ENCODE data around the gene PRIMPOL.
"Not testable (repeated sequence)": the region's sequence is repeated elsewhere in the genome, so short reads cannot be mapped to it uniquely, and the experiment has no call there.

The PRIMPOL gene

GRCh38 chr4:184712322-184712721 lies 62.8 kb downstream of the PRIMPOL start:
- DNase-seq (ENCODE audit: low spot score): no peak

- no peak for DNase-seq (ENCODE audit: low spot score)
Measured at GRCh38 chr4:184713887-184714286, 64.3 kb downstream of the PRIMPOL start.

GRCh38 chr4:184715526-184715925 lies 66.0 kb downstream of the PRIMPOL start:
- no peak for DNase-seq (ENCODE audit: low spot score)

- no peak for DNase-seq (ENCODE audit: low spot score)
Measured at GRCh38 chr4:184719407-184719806, 69.9 kb downstream of the PRIMPOL start.

GRCh38 chr4:184721254-184721653 lies 71.7 kb downstream of the PRIMPOL start:
- no peak for DNase-seq (ENCODE audit: low spot score)

GRCh38 chr4:184722798-184723197 lies 73.3 kb downstream of the PRIMPOL start:
- DNase-seq (ENCODE audit: low spot score): no peak

GRCh38 chr4:184727430-184727829 lies 77.9 kb downstream of the PRIMPOL start:
- DNase-seq (ENCODE audit: low spot score): no peak

GRCh38 chr4:184728858-184729257 lies 79.3 kb downstream of the PRIMPOL start:
- DNase-seq (ENCODE audit: low spot score): no peak

GRCh38 chr4:184729946-184730345 lies 80.4 kb downstream of the PRIMPOL start:
- no peak for DNase-seq (ENCODE audit: low spot score)

- DNase-seq (ENCODE audit: low spot score): no peak
Measured at GRCh38 chr4:184731056-184731455, 81.5 kb downstream of the PRIMPOL start.

- DNase-seq (ENCODE audit: low spot score): no peak
Measured at GRCh38 chr4:184732126-184732525, 82.6 kb downstream of the PRIMPOL start.

- peak; percentile 96 for DNase-seq (ENCODE audit: low spot score)
Measured at GRCh38 chr4:184733654-184734524, 84.4 kb downstream of the PRIMPOL start, which contains the start of gene CENPU. Gene CENPU, minus strand, starts transcription at chr4:184734096. Its CDS starts 34 bp downstream, at chr4:184734062.

- DNase-seq (ENCODE audit: low spot score): no peak
Measured at GRCh38 chr4:184734758-184735157, 85.2 kb downstream of the PRIMPOL start.

GRCh38 chr4:184739575-184739974 lies 90.0 kb downstream of the PRIMPOL start:
- DNase-seq (ENCODE audit: low spot score): not testable (repeated sequence)

- no peak for DNase-seq (ENCODE audit: low spot score)
Measured at GRCh38 chr4:184740980-184741391, 91.4 kb downstream of the PRIMPOL start.

GRCh38 chr4:184741651-184742050 lies 92.1 kb downstream of the PRIMPOL start:
- not testable (repeated sequence) for DNase-seq (ENCODE audit: low spot score)

- DNase-seq (ENCODE audit: low spot score): no peak
Measured at GRCh38 chr4:184743650-184744049, 94.1 kb downstream of the PRIMPOL start.

GRCh38 chr4:184744236-184744635 lies 94.7 kb downstream of the PRIMPOL start:
- no peak for DNase-seq (ENCODE audit: low spot score)
